Astrocyte (in vitro differentiated cells and primary cell): ENCODE measurements around the gene CNMD. TPM values are rescaled to one million over a fixed set of nuclear protein-coding genes. Genes with fewer than 3 reads are reported as not detected.

ENCODE experiments used
- DNase-seq: peaks from one replicate; pipeline ENCODE4 v3.0.0-alpha.2; 2010; ENCODE audit warnings: low read depth
- FAIRE-seq: peaks from 2 replicates; lab custom pipeline; 2011; peaks lifted over from hg19 to GRCh38; lab: Jason Lieb, UNC
- H2AFZ ChIP-seq: 2 replicates; pipeline ENCODE4 v1.6.0; 2012; ENCODE audit warnings: low read depth, low read length, inconsistent platforms
- H3K27ac ChIP-seq: 2 replicates; pipeline ENCODE4 v1.5.1; 2011; ENCODE audit warnings: low read depth, low read length, inconsistent platforms
- H3K27me3 ChIP-seq: 2 replicates; pipeline ENCODE4 v1.6.0; 2011; ENCODE audit warnings: low read length, inconsistent platforms; ENCODE audit not compliant: insufficient read depth
- H3K36me3 ChIP-seq: 2 replicates; pipeline ENCODE4 v1.5.1; 2011; ENCODE audit warnings: low read length, inconsistent platforms; ENCODE audit not compliant: insufficient read depth
- H3K4me1 ChIP-seq: 2 replicates; pipeline ENCODE4 v1.5.1; 2011; ENCODE audit warnings: low read length, inconsistent platforms; ENCODE audit not compliant: insufficient read depth
- H3K4me2 ChIP-seq: 2 replicates; pipeline ENCODE4 v1.6.0; 2012; ENCODE audit warnings: low read length, inconsistent platforms
- H3K4me3 ChIP-seq: 2 replicates; pipeline ENCODE4 v1.5.1; 2011; ENCODE audit warnings: low read depth, mild to moderate bottlenecking, low read length, inconsistent platforms; ENCODE audit not compliant: insufficient read depth
- H3K79me2 ChIP-seq: 2 replicates; pipeline ENCODE4 v1.6.0; 2012; ENCODE audit warnings: mild to moderate bottlenecking, low read length, inconsistent platforms; ENCODE audit not compliant: insufficient read depth
- H3K9ac ChIP-seq: 2 replicates; pipeline ENCODE4 v1.6.0; 2012; ENCODE audit warnings: mild to moderate bottlenecking, low read length, inconsistent platforms
- H3K9me3 ChIP-seq: 2 replicates; pipeline ENCODE4 v1.5.1; 2012; ENCODE audit warnings: low read depth, mild to moderate bottlenecking, low read length, inconsistent platforms; ENCODE audit not compliant: insufficient read depth
- H4K20me1 ChIP-seq: 2 replicates; pipeline ENCODE4 v1.6.0; 2012; ENCODE audit warnings: low read length, inconsistent platforms; ENCODE audit not compliant: insufficient read depth
- H3K27ac Mint-ChIP-seq: one replicate; pipeline ENCODE4 v1.8.0; 2021; ENCODE audit warnings: mild to moderate bottlenecking, mixed read lengths; ENCODE audit not compliant: unreplicated experiment
- H3K27me3 Mint-ChIP-seq: one replicate; pipeline ENCODE4 v1.8.0; 2021; ENCODE audit warnings: low read depth, mixed read lengths; ENCODE audit not compliant: unreplicated experiment
- H3K36me3 Mint-ChIP-seq: one replicate; pipeline ENCODE4 v1.8.0; 2021; ENCODE audit warnings: low read depth, mixed read lengths; ENCODE audit not compliant: unreplicated experiment
- H3K4me1 Mint-ChIP-seq: one replicate; pipeline ENCODE4 v1.8.0; 2021; ENCODE audit warnings: low read depth, mixed read lengths; ENCODE audit not compliant: unreplicated experiment
- H3K4me3 Mint-ChIP-seq: one replicate; pipeline ENCODE4 v1.8.0; 2021; ENCODE audit warnings: mild to moderate bottlenecking, moderate library complexity, mixed read lengths; ENCODE audit not compliant: unreplicated experiment
- H3K9me3 Mint-ChIP-seq: one replicate; pipeline ENCODE4 v1.8.0; 2021; ENCODE audit warnings: mild to moderate bottlenecking, mixed read lengths; ENCODE audit not compliant: unreplicated experiment
- EZH2 ChIP-seq: IDR thresholded peaks from 2 replicates; pipeline ENCODE4 v1.6.1; 2012; ENCODE audit warnings: mild to moderate bottlenecking, low read length, inconsistent platforms; ENCODE audit not compliant: insufficient read depth
- total RNA-seq: library from RNA; stranded (reverse); gene quantifications from 2 replicates; pipeline ENCODE4 v1.2.1, GENCODE V29; 2021
- TF ChIP-seq, protein P1 (sequence below): IDR thresholded peaks from 2 replicates; pipeline ENCODE4 v1.5.1; 2011; ENCODE audit warnings: low read depth, mild to moderate bottlenecking, inconsistent platforms, low read length, moderate library complexity; ENCODE audit not compliant: insufficient read depth

The CNMD gene
- total RNA-seq, 1 donor from 2014 or later: not detected

DNA sequence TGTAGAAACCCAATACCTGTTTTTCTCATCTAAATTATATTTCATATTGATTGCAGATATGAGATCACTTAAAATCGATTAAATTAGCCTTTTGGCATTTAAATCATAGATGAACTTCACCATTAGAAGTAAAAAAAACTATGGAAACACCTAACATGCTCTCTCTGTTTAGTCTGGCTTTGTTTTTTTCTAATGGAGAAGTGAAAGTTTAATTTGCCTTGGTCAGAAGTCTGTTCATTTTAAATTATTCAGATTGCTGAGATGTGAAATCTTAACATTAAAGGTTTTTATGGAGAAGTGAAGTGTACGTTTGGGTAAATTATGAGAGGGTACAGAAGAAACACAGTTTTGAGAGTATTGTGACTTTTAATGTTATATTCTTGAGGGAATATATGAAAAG is 80.3 kb downstream of the CNMD start:
- Histone ChIP-seq H3K36me3 (peaks cover 35% of the 10 kb centered on the region), H3K27ac (no peak overlapping the region), H3K4me3 (no peak overlapping the region), H2AFZ (no peak overlapping the region), H3K4me1 (peaks cover 2% of the 10 kb centered on the region), H4K20me1 (peaks cover 28% of the 10 kb centered on the region), H3K79me2 (peaks cover 39% of the 10 kb centered on the region), H3K9ac (no peak overlapping the region), H3K9me3 (no peaks in the 10 kb centered on the region), H3K27me3 (no peaks in the 10 kb centered on the region), H3K4me2 (no peak overlapping the region)
- peaks cover 6% of the 10 kb centered on the region for H3K4me1 Mint-ChIP-seq
- no peak overlapping the region for H3K27ac Mint-ChIP-seq
- no peak for FAIRE-seq
- no peak for TF ChIP-seq EZH2
- TF ChIP-seq, protein P1, sequence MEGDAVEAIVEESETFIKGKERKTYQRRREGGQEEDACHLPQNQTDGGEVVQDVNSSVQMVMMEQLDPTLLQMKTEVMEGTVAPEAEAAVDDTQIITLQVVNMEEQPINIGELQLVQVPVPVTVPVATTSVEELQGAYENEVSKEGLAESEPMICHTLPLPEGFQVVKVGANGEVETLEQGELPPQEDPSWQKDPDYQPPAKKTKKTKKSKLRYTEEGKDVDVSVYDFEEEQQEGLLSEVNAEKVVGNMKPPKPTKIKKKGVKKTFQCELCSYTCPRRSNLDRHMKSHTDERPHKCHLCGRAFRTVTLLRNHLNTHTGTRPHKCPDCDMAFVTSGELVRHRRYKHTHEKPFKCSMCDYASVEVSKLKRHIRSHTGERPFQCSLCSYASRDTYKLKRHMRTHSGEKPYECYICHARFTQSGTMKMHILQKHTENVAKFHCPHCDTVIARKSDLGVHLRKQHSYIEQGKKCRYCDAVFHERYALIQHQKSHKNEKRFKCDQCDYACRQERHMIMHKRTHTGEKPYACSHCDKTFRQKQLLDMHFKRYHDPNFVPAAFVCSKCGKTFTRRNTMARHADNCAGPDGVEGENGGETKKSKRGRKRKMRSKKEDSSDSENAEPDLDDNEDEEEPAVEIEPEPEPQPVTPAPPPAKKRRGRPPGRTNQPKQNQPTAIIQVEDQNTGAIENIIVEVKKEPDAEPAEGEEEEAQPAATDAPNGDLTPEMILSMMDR: no peak
- H3K4me3 Mint-ChIP-seq: no peak overlapping the region
- no peak for DNase-seq
- H3K36me3 Mint-ChIP-seq: peaks cover 2% of the 10 kb centered on the region
- H3K27me3 Mint-ChIP-seq: no peaks in the 10 kb centered on the region
- no peaks in the 10 kb centered on the region for H3K9me3 Mint-ChIP-seq

Other genes starting within 250 kb of the CNMD start
- gene HNRNPA1L2, start 97.4 kb downstream of the CNMD start, total RNA-seq: 6.4 and 6.7 TPM in 2 replicates
- gene SUGT1, start 87.0 kb downstream of the CNMD start, total RNA-seq: 79.3 and 87.3 TPM in 2 replicates
- gene PCDH8, start 108.8 kb upstream of the CNMD start, total RNA-seq: 0.34 and 1.9 TPM in 2 replicates